Activated T-cell treated with anti-CD3 and anti-CD28 coated beads, Interleukin-2, amount 50 U/mL, for 72 hours (primary cell): ENCODE data around the gene HAPLN1. TPM values are rescaled to one million over a fixed set of nuclear protein-coding genes. Genes with fewer than 3 reads are reported as not detected.

Experiments used
- ATAC-seq, 2 donors: fragments of 150-1000 bp; cut with Tn5 transposase; replicated peaks in 1 of 2; 2 replicates each; pipeline ENCODE4 v1.10.0; 2021; ENCODE audit warnings: moderate library complexity in 2 of 2, mild to moderate bottlenecking in 1 of 2
- DNase-seq, 2 donors: peaks; one replicate each; pipeline ENCODE4 v3.0.0; 2021 to 2022; ENCODE audit warnings: mixed read lengths in 1 of 2
- H3K27ac Mint-ChIP-seq: one replicate; pipeline ENCODE4 v1.8.0; 2022; ENCODE audit warnings: mild to moderate bottlenecking, moderate library complexity, mixed read lengths
- H3K27me3 Mint-ChIP-seq: one replicate; pipeline ENCODE4 v1.8.0; 2022; ENCODE audit warnings: low read depth, mixed read lengths
- H3K36me3 Mint-ChIP-seq, 2 donors: one replicate each; pipeline ENCODE4 v1.8.0; 2022; ENCODE audit warnings: mixed read lengths in 2 of 2, mild to moderate bottlenecking in 1 of 2; ENCODE audit not compliant: insufficient read depth in 2 of 2
- H3K4me1 Mint-ChIP-seq: one replicate; pipeline ENCODE4 v1.8.0; 2022; ENCODE audit warnings: low read depth, mixed read lengths
- H3K4me3 Mint-ChIP-seq, 2 donors: one replicate each; pipeline ENCODE4 v1.8.0; 2022; ENCODE audit warnings: mild to moderate bottlenecking in 2 of 2, mixed read lengths in 2 of 2, moderate library complexity in 2 of 2
- H3K9me3 Mint-ChIP-seq, 2 donors: one replicate each; pipeline ENCODE4 v1.8.0; 2022; ENCODE audit warnings: mixed read lengths in 2 of 2
- total RNA-seq, 2 donors: library from RNA; stranded (reverse); gene quantifications; one replicate each; pipeline ENCODE4 v1.2.3, GENCODE V29; 2022

Gene HAPLN1
- total RNA-seq, 2 donors from 2014 or later = not detected

DNA sequence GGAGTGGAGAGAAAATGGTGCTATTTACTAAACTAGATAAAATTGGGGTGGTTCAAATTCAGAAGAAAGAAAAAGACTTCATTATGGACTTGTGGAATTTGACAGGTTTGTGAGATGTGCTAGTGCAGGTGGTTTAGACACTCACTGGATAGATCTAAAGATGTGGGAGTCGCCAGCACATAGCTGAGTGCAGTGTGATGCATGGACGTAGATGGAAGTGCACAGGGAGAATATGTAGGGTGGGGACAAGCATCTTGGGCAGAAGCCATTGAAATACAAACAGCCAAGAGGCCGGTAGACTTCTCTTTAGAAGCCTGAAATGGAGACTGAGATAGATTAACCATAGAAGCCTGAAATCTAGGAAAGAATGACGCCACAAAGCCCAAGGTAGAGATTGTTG is 10.7 kb downstream of the HAPLN1 start:
- no peak overlapping the region for H3K27ac Mint-ChIP-seq
- H3K36me3 Mint-ChIP-seq = no peaks in the 10 kb centered on the region
- ATAC-seq = no peak
- no peak for DNase-seq
- peaks cover 21% of the 10 kb centered on the region for H3K27me3 Mint-ChIP-seq
- H3K9me3 Mint-ChIP-seq = no peaks in the 10 kb centered on the region
- H3K4me3 Mint-ChIP-seq = no peak overlapping the region
- H3K4me1 Mint-ChIP-seq = no peaks in the 10 kb centered on the region

DNA sequence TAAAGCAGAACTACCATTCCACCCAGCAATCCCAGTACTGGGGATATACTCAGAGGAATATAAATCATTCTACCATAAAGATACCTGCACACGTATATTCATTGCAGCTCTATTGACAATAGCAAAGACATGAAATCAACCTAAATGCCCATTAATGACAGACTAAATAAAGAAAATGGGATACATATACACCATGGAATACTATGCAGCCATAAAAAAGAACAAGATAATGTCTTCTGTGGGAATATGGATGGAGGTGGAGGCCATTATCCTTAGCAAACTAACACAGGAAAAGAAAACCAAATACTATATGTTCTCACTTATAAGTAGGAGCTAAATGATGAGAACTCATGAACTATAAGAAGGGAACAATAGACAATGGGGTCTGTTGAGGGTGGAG is 12.5 kb downstream of the HAPLN1 start:
- DNase-seq (no peak), ATAC-seq (no peak)
- Mint-ChIP-seq H3K27me3 (peaks cover 18% of the 10 kb centered on the region), H3K9me3 (peaks cover 0 to 6% of the 10 kb centered on the region in 2 donors), H3K4me3 (no peak overlapping the region), H3K4me1 (no peaks in the 10 kb centered on the region), H3K27ac (no peak overlapping the region), H3K36me3 (peaks cover 0 to 2% of the 10 kb centered on the region in 2 donors)

DNA sequence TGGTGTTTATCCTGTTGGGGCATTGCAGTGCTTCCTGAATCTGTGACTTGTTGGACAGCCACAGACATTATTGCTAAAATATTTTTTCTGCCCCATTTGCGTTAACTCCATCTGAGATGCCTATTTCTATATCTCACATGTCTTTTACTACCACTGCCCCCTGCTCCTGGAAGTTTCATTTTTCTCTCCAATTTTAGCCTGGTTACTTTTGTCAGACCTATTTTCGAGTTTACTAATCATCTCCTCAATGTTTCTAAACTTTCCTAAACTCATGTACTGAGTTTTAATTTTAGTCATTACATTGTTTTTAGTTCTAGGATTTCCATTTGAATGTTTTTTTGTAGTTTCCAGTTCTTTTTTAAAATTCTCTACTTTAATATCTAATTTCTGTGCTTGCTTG is 17.6 kb downstream of the HAPLN1 start:
- no peak for ATAC-seq

DNA sequence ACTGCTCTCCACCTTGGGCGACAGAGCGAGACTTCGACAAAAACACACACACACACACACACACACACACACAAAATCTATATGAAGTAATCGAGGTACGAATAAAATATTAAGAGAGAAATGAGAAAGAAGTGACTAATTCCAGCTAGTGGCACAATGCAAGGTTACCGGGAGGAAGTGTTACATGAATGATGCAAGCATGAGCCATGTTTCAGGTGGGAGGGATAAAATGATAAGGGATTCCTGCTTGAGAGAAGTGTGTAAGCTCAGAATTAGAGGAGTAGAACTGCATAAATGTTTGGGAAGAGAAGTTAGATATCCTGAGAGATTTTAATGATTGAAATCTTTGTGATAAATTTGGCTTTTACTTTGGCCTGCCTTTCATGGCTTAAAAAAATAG is 18.8 kb downstream of the HAPLN1 start:
- peaks cover 0 to 6% of the 10 kb centered on the region in 2 donors for H3K9me3 Mint-ChIP-seq
- H3K4me1 Mint-ChIP-seq = no peaks in the 10 kb centered on the region
- no peak overlapping the region for H3K4me3 Mint-ChIP-seq
- no peak overlapping the region for H3K27ac Mint-ChIP-seq
- peaks cover 10% of the 10 kb centered on the region for H3K27me3 Mint-ChIP-seq
- no peak for DNase-seq
- H3K36me3 Mint-ChIP-seq = peaks cover 0 to 2% of the 10 kb centered on the region in 2 donors
- ATAC-seq = no peak

More for the DNA sequence above, 17.6 kb downstream of the HAPLN1 start:
- H3K4me3 Mint-ChIP-seq = no peak overlapping the region
- H3K36me3 Mint-ChIP-seq = peaks cover 0 to 2% of the 10 kb centered on the region in 2 donors
- H3K9me3 Mint-ChIP-seq = peaks cover 0 to 6% of the 10 kb centered on the region in 2 donors
- no peaks in the 10 kb centered on the region for H3K4me1 Mint-ChIP-seq
- H3K27me3 Mint-ChIP-seq = peaks cover 12% of the 10 kb centered on the region
- no peak for DNase-seq
- H3K27ac Mint-ChIP-seq = no peak overlapping the region

DNA sequence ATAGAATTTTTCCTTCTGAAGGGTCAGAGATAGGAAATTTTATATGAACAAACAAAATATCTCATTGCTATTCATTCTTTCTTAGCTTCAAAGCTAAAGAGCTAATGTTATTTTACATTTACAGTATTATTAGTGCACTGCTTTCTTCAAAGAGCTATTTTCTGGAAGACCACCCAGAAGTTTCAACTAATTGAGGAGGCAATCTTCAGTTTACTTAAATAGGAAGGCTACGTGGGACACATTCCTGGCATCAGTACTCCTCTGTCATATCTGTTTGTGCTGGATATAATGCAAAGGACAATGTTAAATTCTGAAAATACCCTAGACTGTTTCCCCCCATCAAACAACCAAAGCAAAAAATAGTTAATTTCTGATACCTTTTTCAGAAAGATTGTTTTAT is 30.8 kb downstream of the HAPLN1 start:
- Mint-ChIP-seq H3K27ac (no peak overlapping the region), H3K36me3 (no peaks in the 10 kb centered on the region), H3K27me3 (no peaks in the 10 kb centered on the region), H3K4me3 (no peak overlapping the region), H3K4me1 (no peaks in the 10 kb centered on the region), H3K9me3 (no peaks in the 10 kb centered on the region)
- no peak for ATAC-seq
- DNase-seq = no peak

DNA sequence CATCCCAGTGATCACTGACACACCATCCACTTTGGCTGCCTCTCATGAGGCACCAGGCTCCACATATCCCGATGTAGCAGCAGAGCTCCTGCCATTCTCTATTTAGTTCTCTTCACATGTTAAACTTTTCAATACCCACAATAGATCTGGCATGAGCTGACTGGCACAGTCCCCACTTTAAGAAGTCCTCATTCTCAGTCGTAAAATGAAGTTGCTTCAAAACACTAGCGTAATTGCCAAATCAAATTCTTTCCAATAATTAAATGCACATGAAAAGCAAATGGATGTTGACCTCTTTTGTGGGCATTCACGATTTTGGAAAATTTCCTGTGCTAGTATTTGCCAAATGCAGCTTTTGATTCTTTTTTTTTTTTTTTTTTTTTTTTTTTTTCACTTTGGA is 32.4 kb downstream of the HAPLN1 start:
- Mint-ChIP-seq H3K9me3 (no peaks in the 10 kb centered on the region), H3K36me3 (no peaks in the 10 kb centered on the region), H3K27ac (no peak overlapping the region), H3K4me1 (no peaks in the 10 kb centered on the region), H3K4me3 (no peak overlapping the region), H3K27me3 (peaks cover 3% of the 10 kb centered on the region)
- DNase-seq (no peak), ATAC-seq (no peak)

DNA sequence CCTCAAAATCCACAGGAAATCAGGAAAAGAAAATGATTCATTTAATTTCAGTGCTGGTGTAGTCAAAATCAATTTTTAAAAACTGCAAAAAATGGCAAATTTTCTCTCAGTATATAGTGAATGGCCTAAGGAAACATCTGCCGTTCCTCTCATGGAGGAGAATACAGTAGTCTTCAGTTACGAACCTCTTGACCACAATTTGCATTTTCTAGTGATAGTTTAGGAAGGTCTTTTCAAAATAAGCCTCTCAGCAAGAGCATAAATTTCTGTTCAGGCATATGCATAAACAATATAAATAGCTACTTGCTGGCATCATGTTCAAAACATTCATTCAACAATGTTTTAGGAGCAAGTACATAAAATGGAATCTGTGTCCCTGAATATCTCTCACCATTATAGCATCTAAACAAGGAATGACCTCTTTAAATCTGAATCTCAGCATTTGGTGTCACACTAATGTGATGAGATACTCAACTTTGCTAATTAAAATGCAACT is 33.5 kb downstream of the HAPLN1 start:
- Mint-ChIP-seq H3K4me3 (no peak overlapping the region), H3K36me3 (no peaks in the 10 kb centered on the region), H3K9me3 (no peaks in the 10 kb centered on the region), H3K27ac (no peak overlapping the region), H3K27me3 (peaks cover 5% of the 10 kb centered on the region), H3K4me1 (no peaks in the 10 kb centered on the region)
- DNase-seq = no peak
- no peak for ATAC-seq

DNA sequence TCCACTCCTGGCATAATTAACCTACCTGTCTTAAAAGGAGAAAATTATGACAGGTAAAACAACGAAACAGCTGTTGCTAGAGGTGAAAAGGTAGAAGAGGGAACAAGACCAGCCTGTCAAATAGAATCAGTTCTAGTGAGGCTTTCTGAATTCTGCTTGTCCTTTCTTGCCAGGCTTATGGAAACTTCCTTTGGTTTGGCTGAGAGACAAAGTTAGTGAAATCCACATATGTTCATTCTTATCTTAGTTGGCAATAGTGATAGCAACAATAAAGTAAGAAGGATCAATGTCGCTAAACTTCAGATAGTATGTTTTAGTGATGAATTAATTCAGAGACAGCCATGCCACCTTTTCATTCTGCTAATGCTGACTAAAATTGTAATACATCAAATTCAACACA is 34.4 kb downstream of the HAPLN1 start:
- DNase-seq (no peak), ATAC-seq (no peak)
- H3K4me1 Mint-ChIP-seq = no peaks in the 10 kb centered on the region
- no peaks in the 10 kb centered on the region for H3K9me3 Mint-ChIP-seq
- peaks cover 5% of the 10 kb centered on the region for H3K27me3 Mint-ChIP-seq
- H3K27ac Mint-ChIP-seq = no peak overlapping the region
- no peaks in the 10 kb centered on the region for H3K36me3 Mint-ChIP-seq
- no peak overlapping the region for H3K4me3 Mint-ChIP-seq

DNA sequence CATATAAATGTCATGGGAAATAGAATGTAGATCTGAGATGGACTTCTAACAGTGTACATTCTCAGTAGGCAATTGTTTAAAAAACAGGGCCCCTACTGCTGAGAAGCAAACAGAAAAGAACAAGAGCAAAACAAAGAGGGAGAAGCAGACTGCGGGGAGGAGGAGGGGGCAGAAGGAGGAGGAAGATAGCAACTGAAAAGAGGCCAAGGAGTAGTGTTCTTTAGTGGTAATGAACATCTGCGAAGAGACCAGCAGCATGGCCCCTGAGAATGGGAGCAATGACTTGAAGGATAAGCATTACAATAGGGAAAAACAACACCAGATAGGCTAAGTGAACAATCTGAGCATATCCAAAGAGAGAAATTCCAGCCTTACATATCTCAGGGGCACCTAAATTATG is 36.8 kb downstream of the HAPLN1 start:
- H3K9me3 Mint-ChIP-seq = no peaks in the 10 kb centered on the region
- peaks cover 5% of the 10 kb centered on the region for H3K27me3 Mint-ChIP-seq
- DNase-seq (no peak), ATAC-seq (no peak)
- H3K4me3 Mint-ChIP-seq = no peak overlapping the region
- no peaks in the 10 kb centered on the region for H3K4me1 Mint-ChIP-seq
- no peaks in the 10 kb centered on the region for H3K36me3 Mint-ChIP-seq
- H3K27ac Mint-ChIP-seq = no peak overlapping the region

DNA sequence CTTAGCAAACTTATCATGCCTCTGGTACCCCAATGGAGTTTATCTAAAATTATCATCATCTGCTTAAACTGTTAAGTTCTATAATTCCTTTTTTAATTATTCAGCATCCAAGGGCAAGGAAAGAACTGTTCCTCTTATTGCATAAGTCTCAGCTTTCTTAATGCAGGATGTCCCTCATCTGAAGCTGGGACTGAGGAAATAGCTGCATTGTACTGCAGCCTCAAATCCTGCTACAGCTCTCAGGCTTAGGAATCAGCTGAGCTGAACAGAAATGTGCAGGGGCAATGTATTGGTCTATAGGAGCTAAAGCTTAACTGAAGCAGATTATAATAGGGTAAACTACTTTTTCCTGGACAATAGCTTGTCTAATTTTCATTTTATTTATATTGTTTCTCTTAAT is 48.0 kb downstream of the HAPLN1 start:
- DNase-seq (no peak), ATAC-seq (no peak)
- H3K9me3 Mint-ChIP-seq = no peaks in the 10 kb centered on the region
- H3K27me3 Mint-ChIP-seq = peaks cover 4% of the 10 kb centered on the region
- H3K27ac Mint-ChIP-seq = no peak overlapping the region
- H3K4me3 Mint-ChIP-seq = no peak overlapping the region
- no peaks in the 10 kb centered on the region for H3K36me3 Mint-ChIP-seq
- H3K4me1 Mint-ChIP-seq = no peaks in the 10 kb centered on the region

DNA sequence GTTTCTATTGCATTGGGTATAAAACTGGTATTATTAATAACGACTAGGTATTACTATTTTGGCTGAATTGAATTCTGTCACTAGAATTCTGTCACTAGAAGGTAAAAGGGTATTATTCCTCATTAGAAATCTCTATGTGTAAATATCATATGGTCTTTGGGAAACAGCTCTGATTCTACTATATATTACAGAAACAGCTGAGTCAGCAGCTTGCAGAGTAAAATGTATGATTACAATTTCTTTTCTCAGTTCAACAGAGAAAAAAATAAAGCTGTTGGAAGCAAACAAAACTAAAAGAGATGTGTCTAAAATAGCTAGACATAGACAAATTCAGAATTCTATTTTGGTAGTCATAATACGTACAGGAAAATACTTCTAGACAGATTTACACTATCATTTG is 48.5 kb downstream of the HAPLN1 start:
- Mint-ChIP-seq H3K4me3 (no peak overlapping the region), H3K36me3 (no peaks in the 10 kb centered on the region), H3K9me3 (no peaks in the 10 kb centered on the region), H3K27ac (no peak overlapping the region), H3K4me1 (no peaks in the 10 kb centered on the region), H3K27me3 (peaks cover 4% of the 10 kb centered on the region)
- no peak for DNase-seq
- no peak for ATAC-seq

DNA sequence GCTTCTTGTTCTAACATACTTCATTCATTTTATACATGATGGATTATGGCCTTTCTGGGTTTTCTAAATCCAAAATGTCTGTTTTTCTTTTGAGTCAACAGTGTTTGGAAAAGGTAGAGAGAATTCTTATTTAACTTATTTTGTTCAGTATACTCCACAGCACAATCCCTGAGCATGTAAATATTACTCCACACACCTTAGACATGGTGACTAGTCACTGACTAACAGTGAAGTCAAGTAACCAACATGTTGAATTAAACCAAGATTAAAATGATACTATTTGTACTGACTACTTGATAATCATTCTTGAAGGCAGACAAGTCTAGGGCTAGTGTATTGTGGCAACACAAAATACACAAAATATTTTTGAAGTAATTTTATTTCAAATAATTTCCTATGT is 55.0 kb downstream of the HAPLN1 start:
- Mint-ChIP-seq H3K4me3 (no peak overlapping the region), H3K27me3 (no peaks in the 10 kb centered on the region), H3K36me3 (no peaks in the 10 kb centered on the region), H3K27ac (no peak overlapping the region), H3K9me3 (no peaks in the 10 kb centered on the region), H3K4me1 (no peaks in the 10 kb centered on the region)
- ATAC-seq = no peak
- no peak for DNase-seq

DNA sequence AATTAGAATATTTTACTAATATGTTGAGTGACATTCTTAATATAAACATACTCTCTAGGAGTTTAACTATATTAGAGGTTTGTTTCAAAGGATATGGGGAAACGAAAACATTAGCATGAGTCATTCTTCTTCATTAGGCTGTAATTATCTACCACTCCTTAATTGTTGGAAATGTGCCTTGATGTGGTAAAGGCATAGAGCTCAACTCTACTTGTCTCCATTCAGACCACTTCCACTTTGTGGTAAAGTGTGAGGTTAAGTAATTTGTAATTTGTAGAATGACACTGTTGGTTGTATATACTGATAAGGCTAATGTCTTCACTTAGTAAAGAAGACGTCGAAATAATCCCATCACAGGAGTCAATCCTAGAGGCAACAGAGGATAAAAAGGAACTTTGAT is 58.1 kb downstream of the HAPLN1 start:
- no peaks in the 10 kb centered on the region for H3K27me3 Mint-ChIP-seq
- H3K27ac Mint-ChIP-seq = no peak overlapping the region
- no peaks in the 10 kb centered on the region for H3K36me3 Mint-ChIP-seq
- ATAC-seq (no peak), DNase-seq (no peak)
- H3K9me3 Mint-ChIP-seq = no peaks in the 10 kb centered on the region
- H3K4me3 Mint-ChIP-seq = no peak overlapping the region
- no peaks in the 10 kb centered on the region for H3K4me1 Mint-ChIP-seq

DNA sequence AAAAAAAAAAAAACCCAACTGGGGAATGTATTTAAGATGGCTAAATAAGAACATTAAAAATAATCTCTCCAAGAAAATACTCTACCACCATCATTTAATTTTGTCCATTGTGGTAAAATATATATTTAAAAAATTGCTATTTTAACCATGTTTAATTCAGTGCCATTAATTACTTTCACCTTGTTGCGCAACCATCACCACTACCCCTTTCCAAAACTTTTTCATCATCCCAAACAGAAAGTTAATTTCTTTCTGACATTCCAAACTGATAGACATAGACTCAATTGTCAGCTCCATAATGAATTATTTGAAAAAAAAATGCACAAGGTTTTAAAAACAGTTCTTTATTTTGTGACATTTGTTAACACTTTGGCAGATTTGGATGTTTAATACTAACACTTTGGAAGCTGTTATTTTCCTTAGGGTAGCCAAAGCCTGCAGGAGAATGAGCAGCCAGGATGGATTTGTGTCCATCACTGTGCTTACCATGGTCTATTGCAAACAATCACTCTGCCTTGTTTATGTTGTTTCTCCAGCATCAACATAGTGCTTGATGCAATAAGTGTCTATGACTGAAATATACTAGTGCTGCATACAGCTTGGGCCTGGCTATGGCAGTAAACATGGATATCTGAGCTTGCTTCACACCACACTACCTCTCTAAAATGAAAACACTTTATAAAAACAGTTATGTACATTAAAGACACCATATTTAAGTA is 62.7 kb downstream of the HAPLN1 start:
- H3K27ac Mint-ChIP-seq = no peak overlapping the region
- H3K36me3 Mint-ChIP-seq = no peaks in the 10 kb centered on the region
- DNase-seq (no peak), ATAC-seq (no peak)
- no peaks in the 10 kb centered on the region for H3K4me1 Mint-ChIP-seq
- H3K9me3 Mint-ChIP-seq = no peaks in the 10 kb centered on the region
- no peaks in the 10 kb centered on the region for H3K27me3 Mint-ChIP-seq
- no peak overlapping the region for H3K4me3 Mint-ChIP-seq
